Osteoblast (primary cell): ENCODE results near the gene FERMT3. TPM values are rescaled to one million over a fixed set of nuclear protein-coding genes. Genes with fewer than 3 reads are reported as not detected.

Experiments
- DNase-seq: peaks from one replicate; pipeline ENCODE4 v3.0.0; 2011; ENCODE audit warnings: low spot score, mixed read lengths; ENCODE audit not compliant: insufficient read length; ENCODE audit errors: missing footprints
- H2AFZ ChIP-seq: 2 replicates; pipeline ENCODE4 v1.6.0; 2011; ENCODE audit warnings: mild to moderate bottlenecking, low read length
- H3K27ac ChIP-seq: 2 replicates; pipeline ENCODE4 v1.5.1; 2011; ENCODE audit warnings: mild to moderate bottlenecking, low read depth, low read length, moderate library complexity
- H3K27me3 ChIP-seq: 2 replicates; pipeline ENCODE4 v1.6.0; 2012; ENCODE audit warnings: mild to moderate bottlenecking, control low read depth, inconsistent platforms, low read length, moderate library complexity; ENCODE audit not compliant: insufficient read depth
- H3K36me3 ChIP-seq: 2 replicates; pipeline ENCODE4 v1.5.1; 2011; ENCODE audit warnings: mild to moderate bottlenecking, low read length, control low read depth, moderate library complexity; ENCODE audit not compliant: insufficient read depth
- H3K4me1 ChIP-seq: 2 replicates; pipeline ENCODE4 v1.5.1; 2011; ENCODE audit warnings: mild to moderate bottlenecking, low read length, control low read depth, moderate library complexity; ENCODE audit not compliant: insufficient read depth
- H3K4me2 ChIP-seq: 2 replicates; pipeline ENCODE4 v1.6.0; 2011; ENCODE audit warnings: mild to moderate bottlenecking, low read length; ENCODE audit not compliant: insufficient read depth
- H3K4me3 ChIP-seq: fragments of 200-600 bp; sonication (generic); 3 replicates; pipeline ENCODE4 v1.5.1; 2012; ENCODE audit warnings: mild to moderate bottlenecking, low read length, inconsistent platforms; ENCODE audit not compliant: insufficient read depth
- H3K79me2 ChIP-seq: 2 replicates; pipeline ENCODE4 v1.6.0; 2012; ENCODE audit warnings: mild to moderate bottlenecking, low read length, control low read depth, inconsistent platforms; ENCODE audit not compliant: insufficient read depth
- H3K9me3 ChIP-seq: 2 replicates; pipeline ENCODE4 v1.5.1; 2011; ENCODE audit warnings: low read depth, low read length, control low read depth
- H4K20me1 ChIP-seq: 2 replicates; pipeline ENCODE4 v1.6.0; 2012; ENCODE audit warnings: mild to moderate bottlenecking, low read length, control low read depth; ENCODE audit not compliant: insufficient read depth
- CTCF ChIP-seq: IDR thresholded peaks from 2 replicates; pipeline ENCODE4 v1.5.1; 2011; ENCODE audit warnings: mild to moderate bottlenecking, low read depth, low read length, moderate library complexity; ENCODE audit errors: extremely low read depth
- total RNA-seq: library from RNA; depleted of rRNA; stranded (reverse); fragments of >200 nt; gene quantifications from 2 replicates; pipeline ENCODE4 v1.2.3, GENCODE V29; 2012

The FERMT3 gene
- total RNA-seq, 1 donor = 1.1 TPM

GRCh38 chr11:64203421-64204079 is 3.0 kb upstream of the FERMT3 start:
- H3K36me3 ChIP-seq = peaks cover 60% of the 10 kb centered on the region
- peaks cover 3% of the 10 kb centered on the region for H4K20me1 ChIP-seq
- DNase-seq = no peak
- no peaks in the 10 kb centered on the region for H3K9me3 ChIP-seq
- no peaks in the 10 kb centered on the region for H3K79me2 ChIP-seq
- H3K27me3 ChIP-seq = no peaks in the 10 kb centered on the region
- H3K27ac ChIP-seq = no peak overlapping the region
- no peak overlapping the region for H3K4me3 ChIP-seq
- H3K4me1 ChIP-seq = peaks cover 10% of the 10 kb centered on the region
- no peak overlapping the region for H2AFZ ChIP-seq
- TF ChIP-seq CTCF = no peak
- no peak overlapping the region for H3K4me2 ChIP-seq

GRCh38 chr11:64204080-64204440 is 2.5 kb upstream of the FERMT3 start:
- Histone ChIP-seq H3K4me2 (no peak overlapping the region), H3K36me3 (peaks cover 55% of the 10 kb centered on the region), H2AFZ (no peak overlapping the region), H3K9me3 (no peaks in the 10 kb centered on the region), H4K20me1 (peaks cover 3% of the 10 kb centered on the region), H3K4me3 (no peak overlapping the region), H3K27ac (no peak overlapping the region), H3K27me3 (no peaks in the 10 kb centered on the region), H3K79me2 (no peaks in the 10 kb centered on the region), H3K4me1 (peaks cover 10% of the 10 kb centered on the region)
- no peak for TF ChIP-seq CTCF
- DNase-seq = peak; percentile 79

GRCh38 chr11:64204464-64204989 is 2.0 kb upstream of the FERMT3 start:
- H3K4me3 ChIP-seq = no peak overlapping the region
- no peaks in the 10 kb centered on the region for H3K79me2 ChIP-seq
- H3K36me3 ChIP-seq = peaks cover 55% of the 10 kb centered on the region
- no peaks in the 10 kb centered on the region for H3K9me3 ChIP-seq
- H3K4me2 ChIP-seq = no peak overlapping the region
- H2AFZ ChIP-seq = no peak overlapping the region
- H4K20me1 ChIP-seq = peaks cover 3% of the 10 kb centered on the region
- peaks cover 10% of the 10 kb centered on the region for H3K4me1 ChIP-seq
- H3K27ac ChIP-seq = no peak overlapping the region
- no peaks in the 10 kb centered on the region for H3K27me3 ChIP-seq
- peak; percentile 99 for DNase-seq
- TF ChIP-seq CTCF = peak; percentile 90

GRCh38 chr11:64207256-64208085 is 950 bp downstream of the FERMT3 start:
- Histone ChIP-seq H3K9me3 (no peaks in the 10 kb centered on the region), H3K4me3 (peak overlapping the region; percentile 33), H3K27ac (peak overlapping the region; percentile 77), H3K4me2 (peak overlapping the region; percentile 36), H3K4me1 (peaks cover 10% of the 10 kb centered on the region), H3K27me3 (no peaks in the 10 kb centered on the region), H3K36me3 (peaks cover 28% of the 10 kb centered on the region), H2AFZ (peak overlapping the region; percentile 49), H4K20me1 (no peaks in the 10 kb centered on the region), H3K79me2 (no peaks in the 10 kb centered on the region)
- peak; percentile 97 for DNase-seq
- TF ChIP-seq CTCF = no peak
